ENCODE results near the gene MEMO1. TPM values are rescaled to one million over a fixed set of nuclear protein-coding genes. Genes with fewer than 3 reads are reported as not detected.
"Not testable (repeated sequence)": the region's sequence is repeated elsewhere in the genome, so short reads cannot be mapped to it uniquely, and the experiment has no call there.

Gene MEMO1
- polyA plus RNA-seq, 3 donors: 28.8 to 39.8 (median 35.0) TPM

DNA sequence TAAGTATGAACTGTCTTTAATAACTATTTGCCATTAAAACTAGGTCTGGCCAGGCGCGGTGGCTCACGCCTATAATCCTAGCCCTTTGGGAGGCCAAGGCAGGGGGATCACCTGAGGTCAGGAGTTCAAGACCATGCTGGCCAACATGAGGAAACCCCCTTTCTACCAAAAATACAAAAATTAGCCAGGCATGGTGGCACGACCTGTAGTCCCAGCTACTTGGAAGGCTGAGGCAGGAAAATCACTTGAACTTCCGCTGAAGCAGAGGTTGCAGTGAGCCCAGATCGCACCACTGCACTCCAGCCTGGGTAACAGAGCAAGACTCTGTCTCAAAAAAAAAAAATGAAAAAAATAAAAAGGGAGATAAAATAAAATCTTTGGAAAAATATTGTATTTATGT, 44.4 kb downstream of the MEMO1 start:
- DNase-seq: not testable (repeated sequence)

DNA sequence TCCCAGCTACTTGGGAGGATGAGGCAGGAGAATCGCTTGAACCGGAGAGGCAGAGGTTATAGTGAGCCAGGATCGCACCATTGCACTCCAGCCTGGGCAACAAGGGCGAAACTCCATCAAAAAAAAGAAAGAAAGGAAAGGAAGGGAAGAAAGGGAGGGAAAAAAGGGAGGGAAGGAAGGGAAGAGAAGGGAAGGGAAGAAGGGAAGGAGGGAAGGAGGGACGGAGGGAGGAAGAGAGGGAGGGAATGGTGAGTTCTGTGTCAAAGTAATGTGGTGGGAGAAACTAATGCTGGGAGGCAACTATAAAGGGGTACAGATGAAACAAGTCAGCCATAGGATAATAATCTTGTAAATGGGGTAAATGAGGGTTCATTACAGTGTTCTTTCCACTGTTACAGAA, 45.7 kb downstream of the MEMO1 start:
- no peak for DNase-seq

DNA sequence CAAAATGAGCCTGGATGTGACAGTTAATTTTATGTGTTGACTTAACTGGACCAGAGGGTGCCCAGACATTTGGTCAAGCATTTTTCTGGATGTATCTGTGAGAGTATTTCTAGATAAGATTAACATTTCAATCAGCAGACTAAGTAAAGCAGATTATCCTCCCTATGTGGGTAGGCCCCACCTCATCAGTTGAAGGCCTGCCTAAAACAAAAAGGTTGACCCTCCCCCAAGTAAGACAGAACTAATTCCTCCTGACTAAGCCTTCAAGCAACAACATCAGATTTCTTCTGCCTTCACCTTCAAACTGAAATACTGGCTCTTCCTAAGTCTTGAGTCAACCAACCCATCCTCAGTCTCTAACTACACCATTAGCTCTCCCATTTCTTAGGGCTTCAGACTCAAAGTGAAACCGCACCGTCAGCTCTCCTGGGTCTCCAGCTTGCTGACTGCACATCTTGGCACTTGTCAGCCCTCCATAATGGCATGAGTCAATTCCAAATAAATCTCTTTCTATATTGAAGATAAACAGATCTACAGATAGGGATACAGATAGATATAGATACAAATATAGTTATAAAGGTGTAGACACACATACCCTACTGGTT, 47.9 kb downstream of the MEMO1 start:
- no peak for DNase-seq

DNA sequence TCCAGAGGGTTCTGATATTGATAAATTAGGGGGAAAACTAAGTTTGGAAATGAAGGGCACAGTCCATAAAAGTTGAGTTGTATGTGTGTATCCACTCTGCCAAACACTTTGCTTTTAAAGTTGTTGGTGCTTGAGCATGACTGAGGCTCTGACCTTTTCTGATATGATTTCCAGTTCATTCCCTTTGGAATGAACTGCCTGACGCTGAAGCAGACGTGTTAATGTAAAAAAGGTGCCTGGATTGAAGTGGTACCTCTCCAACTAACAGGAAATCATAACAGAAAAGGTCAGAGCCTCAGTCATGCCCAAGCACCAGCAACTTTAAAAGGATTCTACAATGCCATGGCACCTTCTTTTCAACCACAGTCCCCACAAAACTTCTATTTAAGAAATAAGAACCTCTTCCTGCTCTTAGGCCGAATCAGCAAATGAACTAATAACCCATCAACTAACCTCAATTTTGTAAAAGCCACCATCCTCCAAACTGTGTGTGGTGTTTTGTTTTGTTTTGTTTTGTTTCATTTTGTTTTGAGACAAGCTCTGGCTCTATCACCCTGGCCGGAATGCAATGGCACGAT, 52.6 kb downstream of the MEMO1 start:
- no peak for DNase-seq

DNA sequence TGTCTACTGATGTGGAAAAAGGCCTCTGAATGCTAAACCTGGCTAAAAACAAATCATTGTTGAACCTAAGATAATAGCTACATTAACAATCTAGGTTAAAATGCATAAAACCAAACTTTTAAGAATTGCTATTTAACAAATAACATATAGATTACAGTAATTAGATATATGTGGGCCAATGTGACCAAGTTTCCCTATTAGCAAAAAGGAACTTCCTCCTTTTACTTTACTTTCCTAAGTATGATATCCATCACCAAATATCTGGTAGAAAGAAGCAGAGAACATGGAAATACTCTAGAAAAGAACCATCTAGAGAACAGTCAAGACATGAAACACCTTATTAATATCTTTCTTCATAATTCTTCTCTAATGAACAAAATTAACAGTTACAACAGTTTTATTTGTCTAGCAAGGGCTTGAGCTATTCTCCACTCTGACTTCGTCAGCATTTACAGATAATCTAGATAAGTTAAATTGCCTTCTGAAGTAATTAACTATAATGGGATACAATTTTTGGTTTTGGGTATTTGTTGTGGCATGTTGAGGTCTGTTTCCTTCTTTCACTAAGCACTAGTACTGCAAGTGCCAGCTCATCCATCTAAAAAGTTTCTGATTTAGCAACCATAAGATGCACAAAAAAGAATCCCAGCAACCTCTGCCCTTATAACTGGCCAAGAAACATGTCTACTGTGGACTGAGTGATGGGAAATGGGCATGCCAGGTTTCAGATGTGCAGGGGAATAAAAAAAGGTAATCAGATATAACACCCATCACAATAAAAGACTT, 53.3 kb downstream of the MEMO1 start:
- DNase-seq: no peak

DNA sequence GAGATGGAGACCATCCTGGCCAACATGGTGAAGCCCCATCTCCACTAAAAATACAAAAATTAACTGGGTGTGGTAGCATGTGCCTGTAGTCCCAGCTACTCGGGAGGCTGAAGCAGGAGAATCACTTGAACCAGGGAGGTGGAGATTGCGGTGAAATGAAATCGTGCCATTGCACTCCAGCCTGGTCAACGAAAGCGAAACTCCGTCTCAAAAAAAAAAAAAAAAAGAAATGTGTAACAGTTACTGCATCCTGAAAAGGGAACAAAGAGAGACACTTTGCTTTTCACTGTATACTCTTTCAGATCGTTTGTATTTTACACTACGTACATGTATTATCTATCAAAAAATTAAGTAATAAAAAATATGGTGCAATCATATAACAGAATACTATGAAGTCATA, 53.9 kb downstream of the MEMO1 start:
- not testable (repeated sequence) for DNase-seq

DNA sequence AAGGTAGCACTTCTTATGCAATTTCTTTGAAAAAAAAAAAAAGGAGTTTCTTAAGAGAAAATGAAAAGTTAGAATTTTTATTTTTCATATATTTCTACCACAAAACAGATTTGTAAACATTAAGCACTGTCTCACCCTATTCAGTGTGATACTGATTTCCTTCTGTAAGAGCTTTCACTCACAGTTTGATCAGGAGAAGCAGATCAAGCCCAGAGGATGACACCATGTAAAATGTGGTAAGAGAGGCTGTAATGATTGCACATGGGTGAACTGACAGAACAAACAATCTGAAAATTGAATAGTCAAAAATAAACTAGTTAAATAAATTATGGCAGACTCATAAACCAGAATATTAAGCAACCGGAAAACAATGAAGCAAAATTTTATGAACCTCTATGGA, 54.5 kb downstream of the MEMO1 start:
- no peak for DNase-seq

DNA sequence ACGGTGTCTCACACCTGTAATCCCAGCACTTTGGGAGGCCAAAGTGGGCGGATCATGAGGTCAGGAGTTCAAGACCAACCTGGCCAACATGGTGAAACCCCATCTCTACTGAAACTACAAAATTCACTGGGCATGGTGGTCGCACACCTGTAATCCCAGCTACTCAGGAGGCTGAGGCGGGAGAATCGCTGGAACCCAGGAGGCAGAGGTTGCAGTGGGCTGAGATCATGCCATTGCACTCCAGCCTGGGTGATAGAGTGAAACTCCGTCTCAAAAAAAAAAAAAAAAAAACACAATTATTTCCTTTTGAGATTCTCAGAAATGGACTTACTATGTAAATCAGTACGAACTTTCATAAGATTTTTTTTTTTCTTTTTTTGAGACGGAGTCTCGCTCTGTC, 57.7 kb downstream of the MEMO1 start:
- not testable (repeated sequence) for DNase-seq

DNA sequence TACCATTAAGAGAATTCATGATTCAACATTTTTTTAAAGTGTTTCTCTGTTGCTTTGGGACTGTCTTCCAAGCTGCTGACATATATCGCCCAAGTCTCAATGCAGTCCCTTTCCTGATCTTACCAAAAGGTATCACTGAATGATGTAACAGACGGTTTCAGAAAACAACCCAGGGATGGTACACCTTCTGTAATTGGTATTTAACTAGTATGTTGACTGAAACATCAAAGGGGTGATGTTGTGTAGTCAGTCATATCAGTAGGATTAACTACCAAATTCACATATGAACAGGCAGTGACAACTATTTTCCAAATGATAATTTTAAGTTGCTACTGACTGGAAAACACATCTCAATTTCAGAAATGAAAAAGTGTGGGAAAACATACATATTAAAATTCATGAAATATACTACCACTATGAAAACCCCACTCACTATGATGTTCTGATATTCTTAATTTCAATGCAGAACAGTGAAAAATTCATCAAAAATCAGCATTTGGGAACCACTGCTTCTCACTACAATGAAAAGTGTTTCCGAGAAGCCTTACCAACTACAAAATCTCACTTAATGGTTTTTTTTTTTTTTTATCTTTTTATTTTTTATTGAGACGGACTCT, 59.8 kb downstream of the MEMO1 start:
- DNase-seq: no peak

DNA sequence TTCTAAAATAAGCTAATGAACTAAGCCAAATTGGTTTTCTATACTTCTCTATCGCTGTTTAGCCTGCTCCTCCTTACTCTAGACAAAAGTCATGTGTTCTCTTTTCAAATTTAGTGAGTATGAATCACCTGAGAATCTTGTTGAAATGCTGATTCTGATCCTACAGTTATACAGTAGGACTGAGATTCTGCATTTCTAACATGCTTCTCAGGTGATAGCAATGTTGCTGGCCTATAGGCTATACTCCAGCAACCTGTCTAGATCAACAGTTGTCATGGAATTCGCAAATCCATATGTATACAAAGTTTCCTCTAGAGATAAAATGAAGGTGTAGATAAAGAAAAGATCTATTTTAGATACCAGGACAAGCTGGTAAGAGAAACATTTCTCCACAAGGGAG, 62.9 kb downstream of the MEMO1 start:
- no peak for DNase-seq

DNA sequence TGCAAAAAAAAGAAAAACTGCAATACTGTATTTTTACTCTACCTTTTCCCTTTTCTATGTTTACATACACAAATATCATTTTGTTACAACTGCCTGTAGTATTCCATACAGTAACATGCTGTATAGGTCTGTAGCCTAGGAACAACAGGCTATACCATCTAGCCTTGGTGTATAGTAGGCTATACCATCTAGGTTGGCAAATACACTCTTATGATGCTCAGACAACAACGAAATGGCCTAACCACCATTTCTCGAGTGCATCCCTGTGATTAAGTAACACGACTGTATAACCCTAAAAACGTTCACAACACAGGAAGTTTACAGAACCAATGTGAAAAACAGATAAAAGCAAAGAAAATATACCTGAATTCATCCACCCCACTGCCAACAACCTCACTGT, 64.0 kb downstream of the MEMO1 start:
- no peak for DNase-seq

DNA sequence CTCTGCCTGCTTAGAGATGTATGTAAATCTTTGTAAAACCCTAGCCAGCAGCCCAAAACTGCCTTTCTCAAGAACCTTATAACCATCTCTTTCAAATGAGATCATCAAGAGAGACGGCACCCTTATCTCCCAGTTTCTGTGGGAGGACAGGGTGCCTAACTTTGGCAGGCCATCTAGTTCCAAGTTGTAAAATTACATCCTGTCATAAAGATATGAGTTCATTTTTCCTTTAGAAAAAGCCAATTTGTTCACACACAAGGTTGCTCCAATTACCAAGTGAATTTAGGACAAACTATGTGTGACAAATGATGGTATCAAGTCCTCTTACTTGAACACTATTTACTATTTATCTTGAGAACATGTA, 65.3 kb downstream of the MEMO1 start:
- DNase-seq: no peak

DNA sequence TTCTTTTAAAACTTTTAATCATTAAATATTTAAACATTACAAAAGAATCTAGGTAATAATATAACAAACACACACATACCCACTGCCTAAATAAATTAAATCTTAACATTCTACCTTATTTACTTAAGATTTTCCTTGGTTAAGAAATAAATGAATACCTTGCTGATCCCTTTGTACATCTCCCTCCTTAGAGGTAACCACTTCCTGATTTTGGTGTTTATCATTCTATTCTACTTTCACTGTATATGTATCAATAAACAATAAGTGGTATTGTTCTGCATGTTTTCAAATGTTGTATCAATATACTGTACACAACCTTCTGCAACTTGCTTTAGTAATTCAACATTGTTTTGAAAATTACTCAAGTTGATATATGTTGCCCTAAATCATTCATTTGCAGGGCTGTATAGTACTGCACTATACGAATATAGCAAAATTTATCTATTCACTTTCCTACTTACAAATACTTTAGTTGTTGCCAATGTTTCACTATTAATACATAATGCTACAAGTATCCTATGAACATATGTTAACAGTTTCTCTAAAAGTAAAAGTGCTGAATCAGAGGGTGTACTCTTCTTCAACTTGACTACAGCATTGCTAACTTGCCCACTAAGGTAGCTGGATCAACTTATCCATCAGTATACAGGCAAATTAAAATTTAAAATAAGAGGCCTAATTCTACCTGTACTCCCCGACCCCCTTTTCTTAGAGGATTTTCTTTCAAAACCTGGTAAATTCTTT, 65.8 kb downstream of the MEMO1 start:
- no peak for DNase-seq

DNA sequence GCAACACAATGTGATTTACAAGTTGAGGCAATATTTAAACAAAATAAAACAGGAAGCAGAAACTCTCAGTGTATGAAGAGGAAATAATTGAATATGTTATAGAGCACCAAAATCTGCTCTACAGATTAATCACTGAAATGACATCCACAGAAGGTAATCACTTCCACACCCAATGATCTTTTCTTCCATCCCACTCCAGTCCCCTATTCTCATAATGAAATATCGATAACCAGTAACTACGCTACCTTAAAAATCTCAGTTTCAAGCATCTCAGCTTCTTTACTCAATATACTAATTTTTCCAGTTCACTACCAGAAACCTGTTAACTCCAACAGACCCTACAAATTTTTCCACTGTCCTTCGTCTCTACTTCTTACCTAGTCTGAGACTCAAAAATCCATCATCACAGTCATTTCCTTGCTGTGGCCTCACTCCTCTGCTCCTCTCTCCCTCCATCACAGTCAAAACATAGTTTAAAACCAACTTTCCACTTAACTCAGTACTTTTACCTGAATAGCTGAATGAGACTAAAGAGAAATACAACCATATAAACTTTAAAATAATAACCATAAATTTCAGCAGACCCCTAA, 67.1 kb downstream of the MEMO1 start:
- no peak for DNase-seq

DNA sequence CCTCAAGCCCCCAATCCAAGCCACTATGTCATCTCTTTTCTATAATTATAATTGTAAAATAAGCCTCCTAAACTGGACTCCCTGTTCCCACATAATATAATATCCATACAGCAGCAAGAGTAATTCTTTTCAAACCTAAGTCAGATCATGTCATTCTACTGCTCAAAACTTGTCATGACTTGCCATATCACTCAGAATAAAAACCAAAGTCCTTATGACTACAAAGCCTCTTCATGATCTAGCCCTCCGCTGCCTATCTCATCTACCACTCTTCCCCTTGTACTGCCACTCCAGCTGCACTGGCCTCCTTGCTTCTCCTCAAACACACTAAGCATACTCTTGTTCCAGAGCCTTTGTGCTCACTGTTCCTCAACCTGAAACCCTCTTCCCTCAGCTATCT, 69.9 kb downstream of the MEMO1 start:
- no peak for DNase-seq

DNA sequence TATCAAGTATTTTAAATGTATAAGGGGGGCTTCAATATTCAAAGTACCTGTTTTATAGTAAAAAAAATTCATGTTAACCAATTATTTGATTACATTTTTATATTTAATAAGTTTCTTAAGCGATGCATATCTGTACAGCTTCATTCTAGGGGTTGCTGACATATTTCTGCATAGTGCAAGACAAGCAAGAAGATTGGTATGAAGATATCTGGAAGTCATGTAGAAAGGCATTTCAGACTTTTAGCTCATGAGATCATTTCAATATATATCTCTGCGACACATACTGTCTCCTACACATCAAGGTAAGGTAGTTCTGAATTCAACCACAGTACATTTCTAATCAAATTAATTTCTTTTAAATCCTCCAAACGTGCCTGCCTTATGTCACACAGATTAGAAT, 73.1 kb downstream of the MEMO1 start:
- no peak for DNase-seq

DNA sequence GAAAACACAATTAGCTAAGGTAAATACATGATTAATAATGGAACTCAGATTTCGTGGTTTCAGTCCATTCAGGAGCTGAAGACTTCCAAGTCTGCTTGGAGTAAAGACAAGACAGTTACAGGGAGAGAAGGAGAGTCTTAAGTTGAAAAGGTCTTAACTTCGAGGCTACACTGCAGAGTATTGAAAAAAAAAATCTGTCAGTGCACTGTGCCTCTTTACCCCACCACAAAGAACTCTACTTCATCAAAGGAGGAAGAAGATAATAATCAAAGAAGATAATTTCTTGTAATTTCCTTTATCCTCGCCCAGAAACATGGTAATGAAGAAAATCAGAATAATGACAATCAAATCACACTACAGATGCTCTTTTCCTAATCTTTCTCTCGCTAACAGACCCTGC, 75.4 kb downstream of the MEMO1 start:
- no peak for DNase-seq

DNA sequence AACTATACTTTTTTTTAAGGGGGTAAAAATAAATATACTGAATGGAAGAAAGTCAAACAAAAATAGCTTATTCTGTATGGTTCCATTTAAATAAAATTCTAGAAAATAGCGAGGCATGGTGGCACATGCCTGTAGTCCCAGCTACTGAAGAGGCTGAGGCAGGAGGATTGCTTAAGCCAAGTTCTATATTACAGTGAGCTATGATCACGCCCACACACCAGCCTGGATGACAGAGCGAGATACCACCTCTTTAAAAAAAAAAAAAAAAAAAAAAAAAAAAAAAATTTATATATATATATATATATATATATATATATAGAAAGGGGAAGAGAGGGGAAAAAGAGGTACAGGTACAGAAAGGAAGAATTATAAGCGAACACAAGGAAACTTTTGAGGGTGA, 77.7 kb downstream of the MEMO1 start:
- no peak for DNase-seq

DNA sequence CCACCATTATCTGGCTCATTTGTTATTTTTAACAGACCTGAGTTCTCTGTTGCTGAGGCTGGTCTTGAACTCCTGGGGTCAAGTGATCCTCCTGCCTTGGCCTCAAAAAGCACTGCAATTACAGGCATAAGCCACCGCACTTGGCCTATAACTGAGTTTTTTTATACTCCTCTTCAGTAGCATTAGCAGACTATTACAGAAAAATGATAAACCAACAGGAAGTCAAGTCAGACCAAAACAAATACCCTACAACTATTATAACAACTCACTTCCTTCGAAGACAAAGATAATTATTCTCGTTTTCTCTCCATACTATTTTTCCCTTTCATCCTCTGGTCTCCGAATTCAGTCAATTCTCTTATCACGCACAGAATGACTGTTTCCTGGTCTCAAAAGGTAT, 78.2 kb downstream of the MEMO1 start:
- no peak for DNase-seq

DNA sequence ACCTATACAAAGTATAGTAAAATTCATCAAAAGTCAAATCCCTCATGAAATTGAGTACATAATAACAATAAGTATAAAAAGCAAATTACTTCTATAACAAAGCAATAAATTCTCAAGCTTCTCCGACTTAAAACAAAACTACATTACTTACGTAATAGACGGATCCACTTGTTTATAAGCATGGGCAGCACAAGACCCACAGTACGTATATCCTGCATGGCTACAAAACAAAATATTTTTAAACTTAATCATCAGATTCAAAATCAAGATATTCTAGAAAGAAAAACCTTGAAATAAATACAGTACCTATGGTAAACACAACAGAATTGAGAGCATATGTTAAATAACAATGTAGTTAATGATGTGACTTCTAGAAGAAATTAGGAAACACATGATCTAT, 78.9 kb downstream of the MEMO1 start:
- no peak for DNase-seq

DNA sequence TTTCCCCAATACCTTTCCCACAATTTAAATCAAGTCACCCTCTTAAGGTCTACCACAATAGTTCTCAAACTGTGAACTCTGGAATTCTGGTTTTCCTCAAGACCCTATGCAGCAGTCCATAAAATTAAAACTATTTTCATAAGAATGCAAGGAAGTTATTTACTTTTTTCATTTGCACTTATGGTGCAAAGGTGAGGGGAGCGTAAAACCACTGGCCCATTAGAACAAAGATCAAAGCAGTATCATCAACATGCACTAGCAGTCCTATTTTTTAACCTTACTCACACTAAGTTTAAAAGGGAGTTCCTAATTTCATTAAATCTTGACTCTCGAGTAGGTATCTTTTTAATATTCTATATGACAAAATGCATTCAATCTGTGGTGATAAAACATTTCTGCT, 85.3 kb downstream of the MEMO1 start:
- no peak for DNase-seq

DNA sequence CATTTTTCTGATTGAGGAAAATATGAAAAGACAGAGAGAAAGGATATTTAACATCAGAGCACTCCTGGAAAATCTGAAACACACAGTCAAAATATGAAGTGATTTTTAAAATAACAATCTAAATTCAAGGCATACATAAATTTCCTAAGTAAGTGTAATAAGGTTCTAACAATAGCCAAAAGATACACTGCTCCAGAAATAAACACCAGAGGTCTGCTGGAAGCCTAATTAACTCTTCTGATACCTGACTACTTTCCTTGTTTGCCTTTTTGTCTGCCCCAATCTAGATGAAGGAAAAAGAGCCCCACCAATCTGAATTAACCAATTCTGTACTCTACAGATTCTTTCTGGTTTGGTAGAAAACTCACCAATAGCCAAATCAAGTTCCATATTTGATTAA, 87.1 kb downstream of the MEMO1 start:
- DNase-seq: no peak
